ENCODE data around the gene ZFAND2A. TPM values are rescaled to one million over a fixed set of nuclear protein-coding genes. Genes with fewer than 3 reads are reported as not detected.

ZFAND2A gene
- total RNA-seq, 1 donor from 2014 or later = 14.7 TPM

GRCh38 chr7:1106063-1106792 is 53.8 kb downstream of the ZFAND2A start:
- no peak for DNase-seq

GRCh38 chr7:1105189-1105588 is 54.8 kb downstream of the ZFAND2A start:
- DNase-seq = no peak

DNA sequence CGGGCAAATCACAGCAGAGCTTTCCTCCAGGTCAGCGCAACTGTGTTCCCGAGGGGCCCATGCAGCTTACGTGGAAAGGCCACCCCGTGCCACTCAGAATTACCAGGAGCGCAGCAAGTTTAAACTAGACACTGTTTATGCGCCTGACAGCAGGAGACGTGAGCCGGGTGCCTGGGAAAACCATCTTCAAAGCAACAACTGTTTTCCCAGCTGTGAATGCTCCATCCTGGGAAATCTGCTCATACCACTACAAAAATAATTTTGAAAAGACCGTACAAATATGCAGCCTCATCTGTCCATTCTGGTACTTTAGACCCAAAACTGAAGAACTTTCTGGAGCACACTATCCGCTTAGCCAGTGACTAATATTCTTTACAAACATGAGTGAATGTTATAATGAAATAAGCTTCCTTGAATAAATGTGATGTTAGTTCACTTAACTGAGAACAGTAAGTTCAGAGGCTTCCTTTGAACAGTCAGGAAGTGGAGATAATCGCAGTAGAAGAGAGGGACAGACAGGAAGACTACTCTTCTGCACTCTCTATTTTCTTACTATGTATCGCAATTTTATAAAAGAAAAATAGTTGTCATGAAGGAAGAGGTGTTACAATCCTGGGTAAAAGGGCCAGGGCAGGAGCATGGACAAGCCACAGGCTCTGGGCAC is 55.3 kb downstream of the ZFAND2A start:
- DNase-seq = no peak

DNA sequence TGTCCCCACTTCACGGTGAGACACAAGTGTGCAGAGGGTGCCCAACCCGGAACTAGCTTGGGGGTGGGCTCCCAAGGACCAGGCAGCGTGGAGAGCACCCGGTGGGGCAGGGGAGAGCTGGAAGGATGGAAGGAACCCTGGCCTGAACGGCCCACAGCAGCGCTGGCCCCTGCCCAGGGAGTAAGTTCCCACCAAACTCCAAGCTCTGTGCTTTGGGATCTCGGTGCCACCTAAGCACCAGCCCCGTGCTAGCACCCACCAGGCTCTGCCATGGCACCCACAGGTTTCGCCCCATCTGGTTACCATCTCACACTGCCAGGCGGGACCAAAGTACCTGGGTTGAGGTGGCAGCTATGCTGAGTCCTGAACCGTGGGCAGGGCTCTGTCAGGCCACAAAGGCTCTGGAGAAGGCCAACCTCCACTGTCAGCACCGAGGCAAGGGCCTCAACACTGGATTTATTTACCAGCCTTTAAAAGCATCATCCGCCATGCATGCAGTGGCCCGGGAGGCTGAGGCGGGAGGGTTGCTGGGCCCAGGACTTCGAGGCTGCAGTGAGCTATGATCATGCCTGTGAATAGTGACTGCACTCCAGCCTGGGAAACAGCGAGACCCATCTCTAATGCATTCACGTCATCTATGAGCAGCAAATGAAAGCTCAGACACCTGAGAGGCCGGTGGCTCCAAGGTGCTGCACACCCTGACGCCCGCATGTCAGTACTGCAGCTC is 56.0 kb downstream of the ZFAND2A start:
- DNase-seq = no peak

DNA sequence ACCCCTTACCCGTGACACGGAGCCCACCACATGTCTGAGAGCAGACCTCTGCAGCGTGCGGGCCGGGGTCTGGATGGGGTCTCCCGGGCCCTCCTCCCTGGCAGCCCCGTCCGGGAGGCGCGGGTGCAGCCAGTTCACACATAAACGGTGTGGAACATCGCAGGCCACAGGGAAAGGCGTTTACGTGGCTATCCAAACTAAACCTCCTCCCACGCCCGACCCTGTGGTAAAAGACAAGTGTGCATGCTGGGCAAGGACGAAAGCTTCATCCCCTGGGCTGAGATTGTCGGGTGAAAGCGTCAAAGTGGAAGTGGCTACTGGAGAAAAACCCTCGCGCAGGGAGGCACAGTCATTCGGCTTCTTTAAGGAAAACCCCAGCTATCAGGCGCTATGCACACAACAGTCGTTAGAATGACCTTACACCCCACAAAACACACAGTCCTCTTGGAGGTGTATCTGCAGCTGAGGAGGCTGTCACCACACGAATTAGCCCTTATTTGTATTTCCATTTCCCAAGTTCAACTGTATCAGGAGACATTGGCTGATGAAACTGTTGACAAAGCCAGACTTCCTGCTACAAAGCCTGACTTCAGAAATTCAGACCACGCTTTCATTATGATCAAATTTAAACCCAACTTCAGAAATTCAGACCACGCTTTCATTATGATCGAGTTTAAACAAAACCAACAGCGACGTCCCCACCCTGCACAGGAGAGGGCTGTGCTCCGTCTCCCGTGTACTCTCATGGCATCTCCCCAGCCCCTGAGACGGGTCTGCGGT is 56.8 kb downstream of the ZFAND2A start:
- DNase-seq = no peak

Other genes starting within 250 kb of the ZFAND2A start
- 32.0 TPM for gene ADAP1, start 205.5 kb downstream of the ZFAND2A start, total RNA-seq
- 16.4 TPM for gene COX19, start 184.6 kb downstream of the ZFAND2A start, total RNA-seq
- gene CYP2W1, start 177.0 kb downstream of the ZFAND2A start, total RNA-seq = not detected
- 6.7 TPM for gene GPR146, start 115.7 kb downstream of the ZFAND2A start, total RNA-seq
- gene GPER1, start 72.1 kb downstream of the ZFAND2A start, total RNA-seq = 1.1 TPM
- gene UNCX, start 72.7 kb upstream of the ZFAND2A start, total RNA-seq = not detected

Measured in occipital lobe (tissue), 2 donors.